Choroid plexus epithelial cell (primary cell): Measurements from ENCODE around the gene EEFSEC.

Source experiments
- DNase-seq: peaks from one replicate; pipeline ENCODE4 v3.0.0-alpha.2; 2010; ENCODE audit warnings: low read depth
- H3K4me3 ChIP-seq: 2 replicates; pipeline ENCODE4 v1.5.1; 2011; ENCODE audit warnings: low read depth, mild to moderate bottlenecking, control low read depth, low read length, moderate library complexity
- TF ChIP-seq, protein P1 (sequence below): conservative IDR thresholded peaks from 2 replicates; pipeline ENCODE4 v1.5.1; 2011; ENCODE audit warnings: low read depth, mild to moderate bottlenecking, control low read depth, inconsistent platforms, low read length, moderate library complexity

Gene EEFSEC

DNA sequence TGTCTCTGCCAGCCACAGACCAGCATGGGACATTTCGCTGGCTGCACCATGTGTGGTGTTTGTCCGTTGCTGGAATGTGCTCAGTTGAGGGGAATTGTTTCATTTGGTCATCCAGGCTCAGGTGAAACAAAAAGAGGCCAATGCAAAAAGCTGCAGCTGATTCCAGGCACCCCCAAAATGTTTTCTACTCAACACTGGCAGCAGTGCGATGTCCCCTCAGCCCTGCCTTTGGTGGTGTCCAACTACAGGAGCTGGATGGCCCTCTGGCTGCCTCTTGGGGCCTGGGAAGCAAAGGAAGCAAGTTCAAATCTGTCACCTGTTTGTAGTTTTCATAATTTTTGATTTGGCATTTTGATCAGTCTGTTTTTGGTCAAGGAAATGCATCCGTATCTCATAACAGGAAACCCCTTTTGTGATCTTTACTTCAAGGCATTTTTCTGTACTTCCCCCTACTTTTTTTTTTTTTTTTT lies 141.8 kb downstream of the EEFSEC start:
- no peak for DNase-seq
- no peak overlapping the region for H3K4me3 ChIP-seq

DNA sequence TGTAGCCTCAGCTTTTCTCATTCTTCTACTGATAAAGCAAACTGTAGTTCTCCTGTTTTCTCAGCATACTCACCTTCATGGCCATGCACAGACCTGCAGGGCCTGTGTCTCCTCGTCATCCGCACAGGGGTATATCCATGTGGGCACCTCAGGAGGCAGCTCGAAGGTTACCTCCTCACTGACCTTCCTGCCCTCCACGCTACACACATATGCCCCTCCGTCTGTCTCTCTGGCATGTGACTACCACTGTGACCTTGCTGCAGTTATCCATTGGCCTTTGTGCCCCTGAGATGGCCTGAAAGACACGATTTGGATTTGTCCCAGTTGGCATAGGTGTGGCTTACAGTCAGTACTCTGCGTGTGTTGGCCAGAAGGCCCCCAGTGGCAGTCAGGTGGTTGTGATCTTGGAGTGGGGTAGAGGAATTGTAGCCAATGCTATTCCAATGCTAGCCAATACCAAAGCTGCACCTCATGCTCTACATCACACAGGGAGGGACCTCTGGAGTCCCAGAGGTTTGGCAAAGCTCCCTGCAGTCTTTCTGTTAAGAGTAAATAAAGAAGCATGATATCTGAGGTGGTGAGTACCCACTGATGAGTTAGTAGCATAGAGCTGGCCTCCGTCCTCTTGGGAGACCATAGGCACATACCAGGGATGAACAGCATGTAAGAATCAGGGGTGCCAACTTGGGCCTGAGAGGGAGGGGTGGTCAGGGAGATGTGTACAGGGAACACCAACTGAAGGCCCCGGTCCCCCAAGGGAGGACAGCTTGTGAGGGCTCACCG lies 143.4 kb downstream of the EEFSEC start:
- DNase-seq = peak; percentile 5
- H3K4me3 ChIP-seq = no peak overlapping the region
- TF ChIP-seq, protein P1, sequence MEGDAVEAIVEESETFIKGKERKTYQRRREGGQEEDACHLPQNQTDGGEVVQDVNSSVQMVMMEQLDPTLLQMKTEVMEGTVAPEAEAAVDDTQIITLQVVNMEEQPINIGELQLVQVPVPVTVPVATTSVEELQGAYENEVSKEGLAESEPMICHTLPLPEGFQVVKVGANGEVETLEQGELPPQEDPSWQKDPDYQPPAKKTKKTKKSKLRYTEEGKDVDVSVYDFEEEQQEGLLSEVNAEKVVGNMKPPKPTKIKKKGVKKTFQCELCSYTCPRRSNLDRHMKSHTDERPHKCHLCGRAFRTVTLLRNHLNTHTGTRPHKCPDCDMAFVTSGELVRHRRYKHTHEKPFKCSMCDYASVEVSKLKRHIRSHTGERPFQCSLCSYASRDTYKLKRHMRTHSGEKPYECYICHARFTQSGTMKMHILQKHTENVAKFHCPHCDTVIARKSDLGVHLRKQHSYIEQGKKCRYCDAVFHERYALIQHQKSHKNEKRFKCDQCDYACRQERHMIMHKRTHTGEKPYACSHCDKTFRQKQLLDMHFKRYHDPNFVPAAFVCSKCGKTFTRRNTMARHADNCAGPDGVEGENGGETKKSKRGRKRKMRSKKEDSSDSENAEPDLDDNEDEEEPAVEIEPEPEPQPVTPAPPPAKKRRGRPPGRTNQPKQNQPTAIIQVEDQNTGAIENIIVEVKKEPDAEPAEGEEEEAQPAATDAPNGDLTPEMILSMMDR = no peak

More for the DNA sequence above, 141.8 kb downstream of the EEFSEC start:
- TF ChIP-seq, protein P1 = no peak

DNA sequence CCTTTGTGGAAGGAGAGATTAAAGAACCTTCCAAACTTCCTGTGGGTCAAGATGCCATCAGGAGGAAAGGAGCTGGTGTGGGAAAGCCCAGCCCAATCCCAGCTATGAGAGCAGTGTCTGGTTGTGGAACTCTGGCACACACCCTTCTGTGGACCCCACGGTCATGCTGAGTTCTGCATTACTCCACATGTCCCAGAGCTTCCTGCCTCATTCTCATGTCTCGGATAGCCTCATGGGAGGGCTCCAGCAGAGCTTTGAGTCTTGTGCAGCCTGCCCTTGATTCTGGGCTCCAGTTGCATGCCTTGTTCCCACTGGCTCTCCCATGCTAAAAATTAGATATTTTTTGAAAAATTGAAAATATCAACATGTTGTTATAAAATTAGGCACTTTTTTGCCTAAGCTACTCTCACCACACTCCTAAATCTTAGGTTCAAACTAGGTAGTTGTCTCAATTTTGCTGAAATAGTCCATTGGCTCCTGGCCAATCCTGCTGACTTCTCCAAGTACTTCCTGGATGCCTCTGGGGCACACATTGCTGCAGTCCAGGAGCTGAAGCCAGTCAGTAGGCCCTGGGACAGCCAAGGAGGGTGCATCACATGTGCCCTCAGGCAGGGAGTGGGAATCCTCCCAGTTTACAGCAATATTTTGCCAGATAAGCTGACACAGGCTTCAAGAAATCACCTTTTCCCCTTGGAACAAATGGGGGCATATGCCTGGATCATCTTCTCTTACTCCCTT lies 144.3 kb downstream of the EEFSEC start:
- DNase-seq = peak; percentile 42
- H3K4me3 ChIP-seq = no peak overlapping the region
- TF ChIP-seq, protein P1 = no peak

DNA sequence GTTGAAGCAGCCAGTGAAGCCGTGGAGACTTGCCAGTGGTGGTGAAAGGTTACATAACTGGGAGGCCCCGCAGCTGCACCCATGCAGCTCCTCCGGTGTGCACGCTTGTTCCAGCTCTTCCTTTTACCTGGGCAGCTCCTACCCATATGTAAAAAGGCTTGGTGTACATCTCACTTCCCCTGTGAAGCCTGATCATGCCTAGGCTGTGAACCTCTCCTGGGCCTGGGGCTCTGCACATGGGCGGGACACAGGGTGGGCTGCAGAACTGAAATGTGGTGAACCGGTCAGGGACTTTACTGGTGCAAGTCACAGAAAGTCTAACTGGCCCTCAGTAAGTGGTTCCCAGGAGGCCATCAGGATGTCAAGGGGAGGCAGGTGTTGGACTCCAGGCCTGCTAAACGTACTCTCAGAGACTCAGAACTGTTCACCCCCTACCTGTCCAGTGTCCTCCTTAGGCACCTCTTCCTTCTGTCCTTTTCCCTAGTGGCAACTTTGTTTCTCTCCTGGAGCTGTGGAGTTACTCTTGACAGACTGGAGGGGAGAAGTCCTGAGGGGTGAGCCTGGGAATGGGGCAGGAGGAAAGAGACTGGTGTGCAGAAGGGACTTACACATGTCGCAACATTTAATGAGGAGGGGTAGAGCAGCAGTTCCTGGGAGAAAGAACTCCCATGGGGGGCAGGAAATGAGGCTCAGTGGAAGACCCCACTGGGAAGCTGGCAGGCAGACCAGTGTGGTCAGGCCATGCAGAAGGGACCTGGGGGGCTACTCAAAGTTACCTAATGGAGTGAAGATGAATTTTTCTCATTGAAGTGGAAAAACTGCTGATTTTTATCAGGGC lies 148.1 kb downstream of the EEFSEC start:
- TF ChIP-seq, protein P1 = no peak
- no peak for DNase-seq
- H3K4me3 ChIP-seq = no peak overlapping the region

DNA sequence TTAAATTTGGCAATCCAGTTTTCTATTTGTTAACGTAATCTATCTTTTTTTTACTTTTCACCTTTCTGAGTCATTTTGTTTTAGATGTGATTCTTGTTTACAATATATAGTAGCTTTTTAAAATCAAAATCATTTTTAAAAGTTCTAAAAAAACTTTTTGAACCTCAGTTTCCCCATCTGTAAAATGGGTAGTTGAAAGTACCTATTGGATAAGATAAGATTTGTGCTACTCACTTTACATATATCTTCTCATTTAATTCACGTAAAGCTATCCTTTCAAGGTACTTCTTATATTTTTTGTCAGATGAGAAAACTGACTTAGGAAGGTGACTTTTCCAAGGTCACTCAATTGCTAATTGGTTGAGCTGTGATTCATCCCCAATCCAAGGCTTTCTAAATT lies 153.2 kb downstream of the EEFSEC start:
- H3K4me3 ChIP-seq = no peak overlapping the region
- TF ChIP-seq, protein P1 = no peak

DNA sequence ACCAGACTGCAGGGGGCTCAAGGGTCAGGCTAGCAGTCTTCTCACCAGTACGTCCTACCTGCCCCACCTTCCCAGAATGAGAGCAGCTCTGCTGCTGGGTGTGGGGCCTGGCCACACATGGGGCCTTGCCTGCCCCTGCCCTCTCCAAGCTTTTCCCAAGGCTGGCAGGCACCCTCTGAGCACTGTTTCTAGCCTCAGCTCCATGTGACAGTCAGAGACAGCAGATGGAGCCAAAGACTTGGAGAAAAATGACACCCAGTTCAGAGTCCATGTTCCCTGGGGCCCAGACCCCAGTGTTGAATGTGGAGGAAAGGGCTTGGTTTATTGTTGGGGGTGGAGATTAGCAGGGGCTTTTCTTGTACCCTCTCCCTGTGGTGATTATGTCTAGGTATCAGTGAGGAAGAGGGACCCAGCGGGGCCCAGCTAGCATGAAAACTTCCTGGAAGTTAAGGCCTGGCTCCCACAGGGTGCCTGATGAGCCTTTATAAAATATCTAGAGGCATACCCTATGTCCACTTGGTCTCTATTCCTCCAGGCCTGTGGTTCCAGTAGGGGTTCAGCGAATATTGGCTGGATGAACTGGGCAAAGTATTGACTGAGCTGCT lies 153.8 kb downstream of the EEFSEC start:
- TF ChIP-seq, protein P1 = peak; percentile 17

More for the DNA sequence above, 153.2 kb downstream of the EEFSEC start:
- no peak for DNase-seq

More for the DNA sequence above, 153.8 kb downstream of the EEFSEC start:
- H3K4me3 ChIP-seq = no peak overlapping the region
- DNase-seq = peak; percentile 4
